Measurements from ENCODE around the gene PRICKLE4.
"Not testable (repeated sequence)": the region's sequence is repeated elsewhere in the genome, so short reads cannot be mapped to it uniquely, and the experiment has no call there.

Gene PRICKLE4

DNA sequence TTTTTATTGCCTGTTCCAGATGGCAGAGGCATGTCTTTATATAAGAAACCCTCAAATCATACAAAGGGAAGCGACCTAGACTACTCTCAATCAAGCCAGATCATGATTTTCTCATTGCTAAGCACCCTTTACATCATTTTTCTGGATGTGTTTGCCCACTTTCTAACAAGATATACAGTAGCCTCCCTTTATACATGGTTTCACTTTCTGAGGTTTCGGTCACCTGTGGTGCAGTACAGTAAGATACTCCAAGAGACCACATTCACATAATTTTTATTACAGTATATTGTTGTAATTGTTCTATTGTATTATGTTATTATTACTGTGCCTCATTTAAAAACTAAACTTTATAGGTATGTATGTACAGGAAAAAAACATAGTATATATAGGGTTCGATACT, 30.5 kb downstream of the PRICKLE4 start:
- DNase-seq (ENCODE audit: low spot score), result no peak
- in situ Hi-C loops (cut with MboI; ENCODE audit: low sequenced_read_pairs, unreplicated experiment), result no loop called here
- TF ChIP-seq, protein P1, sequence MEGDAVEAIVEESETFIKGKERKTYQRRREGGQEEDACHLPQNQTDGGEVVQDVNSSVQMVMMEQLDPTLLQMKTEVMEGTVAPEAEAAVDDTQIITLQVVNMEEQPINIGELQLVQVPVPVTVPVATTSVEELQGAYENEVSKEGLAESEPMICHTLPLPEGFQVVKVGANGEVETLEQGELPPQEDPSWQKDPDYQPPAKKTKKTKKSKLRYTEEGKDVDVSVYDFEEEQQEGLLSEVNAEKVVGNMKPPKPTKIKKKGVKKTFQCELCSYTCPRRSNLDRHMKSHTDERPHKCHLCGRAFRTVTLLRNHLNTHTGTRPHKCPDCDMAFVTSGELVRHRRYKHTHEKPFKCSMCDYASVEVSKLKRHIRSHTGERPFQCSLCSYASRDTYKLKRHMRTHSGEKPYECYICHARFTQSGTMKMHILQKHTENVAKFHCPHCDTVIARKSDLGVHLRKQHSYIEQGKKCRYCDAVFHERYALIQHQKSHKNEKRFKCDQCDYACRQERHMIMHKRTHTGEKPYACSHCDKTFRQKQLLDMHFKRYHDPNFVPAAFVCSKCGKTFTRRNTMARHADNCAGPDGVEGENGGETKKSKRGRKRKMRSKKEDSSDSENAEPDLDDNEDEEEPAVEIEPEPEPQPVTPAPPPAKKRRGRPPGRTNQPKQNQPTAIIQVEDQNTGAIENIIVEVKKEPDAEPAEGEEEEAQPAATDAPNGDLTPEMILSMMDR (IDR thresholded peaks at IDR 0.05; ENCODE audit: borderline replicate concordance, control extremely low read depth, extremely low read depth, insufficient read depth, missing control alignments), result no peak

DNA sequence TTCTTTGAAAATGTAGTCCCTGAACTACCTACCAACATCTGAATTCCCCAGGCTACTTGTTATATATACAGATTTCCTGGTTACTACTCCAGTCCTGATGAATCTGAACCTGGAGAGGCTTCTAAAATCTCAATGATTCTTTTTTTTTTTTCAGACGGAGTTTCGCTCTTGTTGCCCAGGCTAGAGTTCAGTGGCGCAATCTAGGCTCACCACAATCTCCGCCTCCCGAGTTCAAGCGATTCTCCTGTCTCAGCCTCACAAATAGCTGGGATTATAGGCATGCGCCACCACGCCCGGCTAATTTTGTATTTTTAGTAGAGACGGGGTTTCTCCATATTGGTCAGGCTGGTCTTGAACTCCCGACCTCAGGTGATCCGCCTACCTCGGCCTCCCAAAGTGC, 31.4 kb downstream of the PRICKLE4 start:
- in situ Hi-C loops (cut with MboI; ENCODE audit: low sequenced_read_pairs, unreplicated experiment); DNase-seq (ENCODE audit: low spot score): not testable (repeated sequence)

- no peak for DNase-seq (ENCODE audit: low spot score)
- in situ Hi-C loops (cut with MboI; ENCODE audit: low sequenced_read_pairs, unreplicated experiment), result no loop called here
- TF ChIP-seq, protein P1 (IDR thresholded peaks at IDR 0.05; ENCODE audit: borderline replicate concordance, control extremely low read depth, extremely low read depth, insufficient read depth, missing control alignments), result no peak
Measured at GRCh38 chr6:41813469-41813868, 32.9 kb downstream of the PRICKLE4 start.

DNA sequence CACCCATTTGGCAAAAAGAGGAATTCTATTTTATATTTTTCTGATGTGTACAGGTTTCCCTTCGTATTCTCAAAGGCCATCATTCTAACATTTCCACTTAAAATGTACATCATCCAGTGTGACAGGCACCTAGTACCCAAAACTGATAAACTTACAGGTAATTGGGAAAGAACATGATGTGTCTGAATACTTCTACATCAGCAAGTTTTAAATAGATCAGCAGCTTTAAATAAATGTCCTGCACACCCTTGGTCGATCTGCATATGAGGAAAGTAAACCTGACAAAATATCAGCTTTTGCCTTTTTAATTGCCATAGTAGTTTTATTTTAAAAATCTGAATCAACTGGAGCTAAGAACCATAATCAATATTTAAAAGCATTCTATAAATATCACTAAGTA, 33.4 kb downstream of the PRICKLE4 start:
- in situ Hi-C loops (cut with MboI; ENCODE audit: low sequenced_read_pairs, unreplicated experiment), result no loop called here
- no peak for DNase-seq (ENCODE audit: low spot score)
- TF ChIP-seq, protein P1 (IDR thresholded peaks at IDR 0.05; ENCODE audit: borderline replicate concordance, control extremely low read depth, extremely low read depth, insufficient read depth, missing control alignments), result no peak

- in situ Hi-C loops (cut with MboI; ENCODE audit: low sequenced_read_pairs, unreplicated experiment), result no loop called here
- DNase-seq (ENCODE audit: low spot score), result no peak
- TF ChIP-seq, protein P1 (IDR thresholded peaks at IDR 0.05; ENCODE audit: borderline replicate concordance, control extremely low read depth, extremely low read depth, insufficient read depth, missing control alignments), result no peak
Measured at GRCh38 chr6:41814629-41815028, 34.0 kb downstream of the PRICKLE4 start.

- in situ Hi-C loops (cut with MboI; ENCODE audit: low sequenced_read_pairs, unreplicated experiment), result no loop called here
- no peak for DNase-seq (ENCODE audit: low spot score)
Measured at GRCh38 chr6:41815587-41815986, 35.0 kb downstream of the PRICKLE4 start.

DNA sequence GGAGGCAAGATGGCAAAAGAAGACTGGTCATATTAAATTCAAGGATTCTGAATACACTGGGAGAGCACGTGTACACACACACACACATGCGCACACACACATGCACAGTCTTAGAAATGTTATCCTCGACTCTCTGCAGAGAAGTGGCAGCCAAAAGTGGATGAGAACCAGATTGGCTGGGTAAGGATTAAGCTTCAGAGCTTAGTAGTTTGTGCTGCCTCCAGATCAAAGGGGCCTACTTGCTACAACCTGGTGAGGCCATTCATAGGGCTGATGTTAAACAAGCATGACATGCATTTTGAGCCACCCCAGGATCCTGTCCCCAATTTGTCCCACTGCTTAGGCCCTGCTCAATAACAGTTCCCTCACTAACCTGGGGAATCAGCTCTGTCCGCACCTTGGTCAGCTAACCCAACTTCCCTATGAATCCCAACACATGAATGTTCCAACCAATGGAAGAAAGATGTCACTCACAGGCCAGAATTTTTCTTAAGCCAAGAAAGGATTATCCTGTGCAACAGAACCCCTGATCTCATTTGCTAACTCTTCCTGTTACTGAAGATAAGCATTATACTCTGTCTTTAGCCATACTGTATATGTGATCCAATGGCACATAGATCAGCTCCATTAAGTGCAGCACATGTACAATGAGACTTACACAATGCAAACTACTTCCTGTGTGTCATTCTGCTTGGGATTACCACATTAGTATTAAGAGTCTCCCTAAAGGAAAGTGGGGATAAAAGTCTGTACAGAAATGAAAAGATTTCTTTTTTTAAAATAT, 37.9 kb downstream of the PRICKLE4 start:
- DNase-seq (ENCODE audit: low spot score), result no peak
- in situ Hi-C loops (cut with MboI; ENCODE audit: low sequenced_read_pairs, unreplicated experiment), result no loop called here
- TF ChIP-seq, protein P1 (IDR thresholded peaks at IDR 0.05; ENCODE audit: borderline replicate concordance, control extremely low read depth, extremely low read depth, insufficient read depth, missing control alignments), result no peak

More at GRCh38 chr6:41815587-41815986, 35.0 kb downstream of the PRICKLE4 start:
- TF ChIP-seq, protein P1 (IDR thresholded peaks at IDR 0.05; ENCODE audit: borderline replicate concordance, control extremely low read depth, extremely low read depth, insufficient read depth, missing control alignments), result no peak
